GM19455 (cell line): ENCODE data around the gene TMED9.

Experiments used
- ATAC-seq: cut with Tn5 transposase; IDR thresholded peaks from one replicate; pipeline ENCODE4 v1.9.1; 2021; ENCODE audit not compliant: unreplicated experiment

Gene TMED9

DNA sequence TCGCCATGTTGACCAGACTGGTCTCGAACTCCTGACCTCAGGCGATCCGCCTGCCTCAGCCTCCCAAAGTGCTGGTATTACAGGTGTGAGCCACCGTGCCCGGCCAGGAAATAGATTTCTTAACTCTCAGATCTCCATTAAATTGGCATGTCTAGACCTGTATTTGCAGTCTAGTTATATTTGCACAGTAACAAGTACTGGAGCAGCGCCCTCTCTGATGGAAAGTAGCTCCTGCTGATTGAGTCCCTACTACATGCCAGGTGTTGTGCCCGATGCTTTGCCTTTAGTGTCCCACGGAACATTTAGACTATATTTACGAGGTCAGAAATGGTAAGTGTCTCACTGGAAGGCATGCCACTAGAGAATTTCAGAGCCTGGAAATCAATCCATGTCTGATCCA, 15.8 kb upstream of the TMED9 start:
- ATAC-seq: no peak

GRCh38 chr5:177578316-177578715, 13.7 kb upstream of the TMED9 start:
- no peak for ATAC-seq

DNA sequence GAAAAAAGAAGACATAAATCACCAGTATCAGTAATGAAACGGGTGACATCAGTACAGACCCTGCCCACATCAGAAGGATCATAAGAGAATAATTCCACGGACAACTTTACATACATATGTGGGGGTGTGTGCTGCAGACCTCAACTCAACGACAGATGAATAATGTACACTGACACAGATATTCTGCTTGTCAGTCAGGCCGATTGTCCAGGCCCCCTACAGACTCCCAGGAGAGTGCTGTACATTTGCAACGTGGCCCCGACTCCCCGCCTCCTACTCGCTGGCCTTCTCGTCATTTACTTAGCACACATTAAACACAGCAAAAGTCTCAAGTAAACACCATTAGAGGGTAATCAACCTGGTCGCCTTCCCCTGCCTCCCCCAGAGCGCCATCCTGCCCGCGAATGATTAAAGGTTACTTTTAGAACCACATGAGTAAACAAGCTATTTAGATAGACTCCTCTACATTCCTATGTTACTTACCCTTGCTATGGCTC, 3.5 kb upstream of the TMED9 start:
- no peak for ATAC-seq

DNA sequence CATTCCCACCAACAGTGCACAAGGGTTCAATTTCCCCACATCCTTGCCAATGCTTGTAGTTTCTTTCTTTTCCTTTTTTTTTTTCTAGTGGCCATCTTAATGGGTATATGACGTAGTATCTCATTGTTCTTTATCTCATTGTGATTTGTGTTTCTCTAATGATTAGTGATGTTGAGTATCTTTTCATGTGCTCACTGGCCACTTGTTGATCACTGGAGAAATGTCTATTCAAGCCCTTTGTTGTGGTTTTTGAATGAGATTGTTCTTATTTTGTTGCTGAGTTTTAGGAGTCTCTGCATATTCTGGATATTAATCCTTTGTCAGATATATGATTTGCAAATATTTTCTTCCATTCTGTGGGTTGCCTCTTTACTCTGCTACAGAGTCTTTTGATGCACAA, 1.6 kb upstream of the TMED9 start:
- ATAC-seq: no peak

DNA sequence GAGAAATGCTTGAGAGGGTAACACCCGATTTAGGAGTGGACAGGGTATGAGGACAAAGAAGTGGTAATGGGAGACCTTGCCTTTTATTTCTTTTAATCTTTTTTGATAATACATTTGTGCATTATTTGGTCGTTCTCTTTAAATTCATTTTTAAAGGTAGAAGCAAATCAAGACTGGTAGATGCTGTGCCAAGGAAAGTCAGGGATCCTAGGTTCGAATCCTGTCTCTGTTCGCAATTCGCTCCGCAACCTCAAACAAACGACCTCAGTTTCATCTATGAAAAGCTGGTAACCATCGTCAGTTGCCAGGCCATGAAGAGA, 353 bp upstream of the TMED9 start:
- no peak for ATAC-seq

DNA sequence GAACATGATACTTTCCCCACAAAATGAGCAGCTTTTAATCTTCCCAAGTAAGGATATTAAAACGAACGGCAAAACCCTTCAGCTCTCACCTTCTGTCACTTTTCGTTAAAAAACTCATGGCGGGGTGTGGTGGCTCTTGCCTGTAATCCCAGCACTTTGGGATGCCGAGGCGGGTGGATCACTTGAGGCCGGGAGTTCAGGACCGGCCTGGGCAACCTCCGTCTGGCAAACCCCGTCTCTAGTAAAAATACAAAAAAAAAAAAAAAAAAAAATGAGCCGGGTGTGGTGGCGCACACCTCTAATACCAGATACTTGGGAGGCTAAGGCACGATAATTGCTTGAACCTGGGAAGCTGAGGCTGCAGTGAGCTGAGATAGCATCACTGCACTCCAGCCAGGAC, 902 bp downstream of the TMED9 start:
- ATAC-seq: no peak

- ATAC-seq: no peak
These were observed 1.5 kb downstream of the TMED9 start for GRCh38 chr5:177593511-177593910.

GRCh38 chr5:177594071-177594470, 2.1 kb downstream of the TMED9 start:
- no peak for ATAC-seq

DNA sequence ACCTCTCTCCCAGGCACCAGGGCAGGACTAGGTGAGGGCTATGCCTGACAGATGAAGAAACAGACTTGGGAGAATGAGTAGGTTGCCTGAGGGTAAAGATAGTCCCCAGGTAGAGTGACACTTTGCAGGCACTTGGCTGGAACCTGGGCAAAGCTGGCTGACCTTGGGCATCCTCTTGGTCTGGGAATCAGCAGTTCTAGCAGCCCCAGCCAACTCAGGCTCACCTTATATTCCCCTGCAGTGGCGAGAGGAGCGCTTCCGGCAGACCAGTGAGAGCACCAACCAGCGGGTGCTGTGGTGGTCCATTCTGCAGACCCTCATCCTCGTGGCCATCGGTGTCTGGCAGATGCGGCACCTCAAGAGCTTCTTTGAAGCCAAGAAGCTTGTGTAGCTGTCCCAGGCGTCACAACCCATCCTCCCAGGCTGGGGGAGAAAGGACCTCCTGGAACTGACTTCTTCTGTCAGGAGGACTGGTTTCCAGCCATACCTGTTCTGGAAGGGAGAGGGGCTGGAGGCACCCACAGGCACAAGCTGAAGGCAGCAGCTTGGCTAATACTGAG, 3.1 kb downstream of the TMED9 start:
- no peak for ATAC-seq

DNA sequence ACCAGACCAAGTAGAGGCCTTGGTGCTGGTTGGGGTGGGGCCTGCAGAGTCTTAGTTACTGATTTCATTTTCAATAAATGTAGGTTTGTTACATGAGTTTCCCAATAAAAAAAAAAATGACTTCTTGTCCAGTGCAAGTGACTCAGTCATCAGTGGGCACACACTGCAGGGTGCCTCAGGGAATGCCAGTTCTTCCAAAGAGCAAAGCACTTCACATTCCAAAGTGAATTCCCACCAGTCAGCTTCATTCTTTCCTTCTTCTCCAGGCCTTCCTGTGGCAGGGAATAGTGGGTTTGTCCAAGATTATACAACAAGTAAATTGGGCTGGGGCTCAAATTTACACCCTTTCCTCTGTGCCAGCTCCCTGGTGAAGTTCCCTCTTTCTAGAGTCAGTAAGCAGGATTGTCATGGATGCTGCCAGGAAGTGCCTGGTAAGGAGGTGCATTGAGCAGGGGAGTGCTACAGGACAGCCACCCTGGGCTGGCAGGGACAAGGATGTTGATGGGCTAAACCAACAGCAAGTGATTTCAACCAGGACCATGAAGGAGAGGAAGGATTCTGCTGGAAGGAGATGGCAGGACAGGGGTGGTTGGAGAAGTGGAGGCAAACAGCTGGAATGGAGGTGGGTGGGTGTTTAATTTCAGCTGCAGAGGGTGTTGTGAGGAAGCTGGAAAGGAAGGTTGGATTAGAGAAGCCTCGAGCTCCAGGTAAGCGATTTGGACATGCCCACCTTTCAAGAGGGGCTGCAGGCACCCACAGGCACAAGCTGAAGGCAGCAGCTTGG, 4.2 kb downstream of the TMED9 start:
- ATAC-seq: no peak

DNA sequence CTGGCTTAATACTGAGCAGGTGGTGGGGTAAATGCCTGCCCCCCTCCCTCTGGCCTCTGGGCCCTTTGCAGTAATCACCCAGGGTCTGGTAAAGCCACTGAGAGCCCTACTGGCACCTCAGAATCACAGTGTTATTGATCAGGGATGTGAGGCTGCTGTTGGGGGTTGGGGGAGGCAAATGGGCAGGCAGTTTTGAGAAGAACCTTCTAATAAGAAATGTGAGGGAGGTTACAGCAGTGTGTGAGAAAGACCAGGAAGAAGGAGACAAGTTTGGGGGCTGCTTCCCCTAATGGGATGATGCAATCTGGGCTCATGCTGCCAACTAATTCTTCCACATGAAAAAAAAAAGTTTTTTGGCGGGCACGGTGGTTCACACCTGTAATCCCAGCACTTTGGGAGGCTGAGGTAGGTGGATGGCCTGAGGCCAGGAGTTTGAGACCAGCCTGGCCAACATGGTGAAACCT, 4.8 kb downstream of the TMED9 start:
- ATAC-seq: no peak

DNA sequence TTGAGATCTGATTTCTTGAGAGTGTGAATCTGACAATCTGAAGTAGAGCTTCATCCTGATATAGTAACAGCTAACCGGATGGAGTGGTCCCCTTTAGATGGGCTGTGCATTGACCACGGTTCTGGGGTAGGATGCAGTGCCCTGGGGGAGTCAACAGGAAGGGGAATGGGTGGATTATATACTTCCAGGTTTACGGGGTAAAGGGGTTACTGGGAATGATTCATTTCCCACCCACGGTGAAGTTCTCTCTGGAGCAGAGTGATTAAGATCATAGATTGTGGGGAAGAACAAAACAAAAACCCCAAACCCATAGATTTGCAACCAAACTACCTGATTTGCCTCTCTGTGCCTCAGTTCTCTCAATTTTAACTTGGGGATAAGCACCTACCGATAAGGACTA, 6.5 kb downstream of the TMED9 start:
- ATAC-seq: no peak

DNA sequence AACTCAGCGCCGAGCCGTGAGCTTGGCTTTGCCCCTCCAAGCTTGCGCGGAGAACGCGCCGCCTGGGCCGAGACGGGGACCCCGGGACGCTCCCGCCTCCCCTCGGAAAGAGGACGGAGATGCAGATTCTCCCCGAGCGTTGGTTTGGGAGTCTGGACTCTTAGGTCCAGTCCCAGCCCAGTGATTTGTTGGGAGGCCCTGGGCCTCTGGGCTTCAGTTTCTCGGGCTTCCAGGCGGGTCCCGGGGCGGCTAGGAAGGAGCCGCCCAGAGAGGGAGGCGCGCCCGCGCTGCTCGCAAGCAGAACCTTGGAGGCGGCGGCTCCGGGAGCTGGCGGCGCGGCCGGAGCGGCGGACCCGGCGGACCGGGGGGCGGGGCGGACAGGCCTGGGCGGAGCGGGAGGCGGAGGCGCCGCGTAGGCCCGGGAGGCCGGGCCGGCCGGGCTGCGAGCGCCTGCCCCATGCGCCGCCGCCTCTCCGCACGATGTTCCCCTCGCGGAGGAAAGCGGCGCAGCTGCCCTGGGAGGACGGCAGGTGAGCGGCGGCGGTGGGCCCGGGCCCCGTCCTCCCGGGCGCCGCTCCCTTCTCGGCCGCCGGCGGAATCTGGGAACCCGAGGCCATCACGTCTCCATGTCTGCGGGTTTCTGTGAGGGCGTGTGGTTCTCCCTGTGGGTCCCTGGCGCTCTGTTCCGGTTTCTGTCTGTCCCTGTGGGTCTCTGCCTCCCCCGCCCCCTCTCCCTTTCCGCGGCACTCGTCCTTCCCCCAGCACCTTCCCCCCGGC, 7.9 kb downstream of the TMED9 start, which contains the start of gene B4GALT7:
Gene B4GALT7, plus strand, starts transcription at position 402 of the 777 bp plus-strand sequence. Its CDS starts 79 bp downstream, at position 481.
- peak; percentile 86 for ATAC-seq

DNA sequence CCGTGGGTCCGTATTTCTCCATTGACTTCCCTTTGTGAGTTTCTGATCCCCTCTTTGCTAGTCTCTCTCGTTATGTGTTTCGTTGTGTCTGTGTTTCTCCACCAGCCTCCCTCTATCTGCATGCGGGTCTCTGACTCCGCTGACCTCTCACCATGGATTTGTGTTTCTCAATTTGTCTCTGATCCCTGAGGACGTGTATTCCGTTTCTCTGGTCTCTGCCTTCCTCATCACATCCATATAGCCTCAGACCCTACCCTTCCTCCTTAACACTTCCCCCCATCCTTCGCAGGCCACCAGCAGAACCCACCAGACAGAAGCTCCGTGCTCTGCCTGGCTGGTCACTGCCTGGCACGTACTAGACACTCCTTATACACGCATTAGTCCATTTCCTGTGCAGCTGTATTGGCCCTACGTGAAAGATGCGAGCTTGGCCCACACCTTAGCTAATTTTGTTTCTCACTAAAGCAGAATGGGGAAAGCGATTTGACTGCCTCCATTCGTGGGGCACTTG, 8.6 kb downstream of the TMED9 start:
- ATAC-seq: no peak

DNA sequence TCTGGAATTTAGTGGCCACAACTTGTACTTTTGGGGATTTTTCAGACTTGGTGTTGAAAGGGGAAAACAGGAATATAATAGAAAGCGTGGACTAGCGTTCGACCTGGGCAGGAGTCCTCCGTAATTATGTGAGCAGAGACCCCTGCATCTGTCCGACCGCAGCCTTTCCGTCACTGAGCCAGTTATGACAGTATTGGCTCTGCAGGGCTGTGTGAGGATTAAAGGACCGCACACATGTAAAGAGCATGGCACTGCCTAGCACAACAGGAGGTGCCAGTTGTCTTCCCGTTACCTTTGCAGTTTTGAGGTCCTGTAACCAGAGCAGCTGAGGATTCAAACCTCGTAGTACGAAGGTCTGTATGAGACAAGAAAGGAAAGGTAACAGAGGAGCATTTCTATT, 9.1 kb downstream of the TMED9 start:
- ATAC-seq: no peak

DNA sequence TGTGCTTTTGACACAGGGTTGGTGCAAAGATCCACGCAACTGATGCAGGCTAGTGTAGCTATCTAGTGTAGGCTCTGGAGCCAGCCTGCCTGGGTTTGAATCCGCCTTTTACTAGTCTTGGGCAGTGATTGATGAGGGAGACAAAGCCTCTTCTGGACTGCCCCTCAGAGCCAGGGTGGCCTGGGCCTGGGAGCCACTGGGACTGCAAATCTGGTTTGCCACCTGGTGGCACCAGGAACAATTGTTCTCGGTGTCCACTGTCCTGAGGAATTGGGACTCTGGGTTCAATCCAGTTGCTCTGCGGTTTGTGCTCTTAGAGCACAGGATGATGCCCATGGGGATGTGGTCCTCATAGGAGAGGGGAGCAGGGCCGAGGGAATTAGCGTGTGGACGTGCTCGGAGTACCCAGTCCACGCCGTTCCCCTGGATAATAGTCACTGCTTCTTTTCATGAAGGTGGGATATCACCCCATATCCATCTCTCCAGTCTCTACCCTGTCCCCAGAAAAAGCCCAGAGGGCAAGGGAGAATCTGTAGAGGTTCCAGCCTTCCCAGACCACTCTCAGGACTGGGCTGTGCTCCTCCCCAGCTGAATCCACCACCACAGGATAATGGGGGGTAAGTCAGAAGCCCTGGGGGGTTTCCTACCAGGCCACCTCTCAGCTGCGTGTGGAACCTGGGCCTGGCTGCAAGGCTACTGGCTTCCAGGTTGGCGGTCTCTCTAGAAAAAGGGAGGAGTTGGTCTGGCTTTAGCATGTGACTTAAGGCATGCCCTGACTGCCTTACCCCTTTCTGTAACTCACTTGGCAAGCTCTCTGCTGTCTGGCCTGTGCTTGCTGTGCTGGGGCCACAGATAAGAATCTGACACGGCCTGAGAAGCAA, 9.8 kb downstream of the TMED9 start:
- ATAC-seq: no peak

DNA sequence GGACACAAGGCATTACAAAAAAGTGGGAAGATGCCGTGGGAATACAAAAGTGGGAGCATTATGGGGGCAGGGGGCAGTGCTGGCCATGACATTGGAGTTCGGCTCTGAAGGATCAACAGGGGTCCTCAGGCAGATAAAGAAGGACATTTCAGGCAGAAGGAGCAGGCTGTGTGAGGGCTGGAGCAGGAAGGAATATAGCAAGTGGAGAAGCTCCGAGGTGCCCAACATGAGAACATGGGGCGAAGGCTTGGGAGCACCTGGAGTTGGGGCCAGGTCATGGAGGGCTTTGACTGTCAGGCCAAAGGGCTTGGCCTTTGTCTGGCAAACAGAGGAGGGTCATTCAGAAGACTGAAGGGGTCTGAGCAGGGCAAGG, 10.4 kb downstream of the TMED9 start:
- ATAC-seq: no peak

- ATAC-seq: no peak
These were observed 11.6 kb downstream of the TMED9 start for GRCh38 chr5:177603631-177604030.

GRCh38 chr5:177604116-177604521, 12.1 kb downstream of the TMED9 start:
- ATAC-seq: no peak

GRCh38 chr5:177604656-177605055, 12.7 kb downstream of the TMED9 start:
- no peak for ATAC-seq

GRCh38 chr5:177605078-177605477, 13.1 kb downstream of the TMED9 start:
- no peak for ATAC-seq
